SK-N-DZ (cell line): Measurements from ENCODE around the gene NKX6-1.

ENCODE experiments used
- DNase-seq: peaks from one replicate; pipeline ENCODE4 v3.0.0-alpha.2; 2015; ENCODE audit warnings: low spot score
- small RNA-seq, 2 experiments: library from RNA; depleted of rRNA; stranded (forward); fragments of <200 nt; gene quantifications; one replicate each; pipeline ENCODE3, GENCODE V24; 2014

The NKX6-1 gene

GRCh38 chr4:84479663-84480062 lies 19.4 kb downstream of the NKX6-1 start:
- DNase-seq = no peak

GRCh38 chr4:84477738-84478137 lies 21.4 kb downstream of the NKX6-1 start:
- DNase-seq = no peak

GRCh38 chr4:84474107-84474506 lies 25.0 kb downstream of the NKX6-1 start:
- DNase-seq = no peak

- no peak for DNase-seq
Measured at GRCh38 chr4:84472154-84472553, 26.9 kb downstream of the NKX6-1 start.

GRCh38 chr4:84470204-84470785 lies 28.8 kb downstream of the NKX6-1 start:
- no peak for DNase-seq

GRCh38 chr4:84467601-84468000 lies 31.5 kb downstream of the NKX6-1 start:
- no peak for DNase-seq

GRCh38 chr4:84459783-84460182 lies 39.3 kb downstream of the NKX6-1 start:
- no peak for DNase-seq

GRCh38 chr4:84456157-84456556 lies 42.9 kb downstream of the NKX6-1 start:
- DNase-seq = no peak

- no peak for DNase-seq
Measured at GRCh38 chr4:84455697-84456096, 43.4 kb downstream of the NKX6-1 start.

- no peak for DNase-seq
Measured at GRCh38 chr4:84451546-84451945, 47.5 kb downstream of the NKX6-1 start.

GRCh38 chr4:84443523-84443922 lies 55.6 kb downstream of the NKX6-1 start:
- no peak for DNase-seq

GRCh38 chr4:84442778-84443177 lies 56.3 kb downstream of the NKX6-1 start:
- DNase-seq = no peak

Small RNA genes lying within 50 kb of the gene (small RNA-seq; reads per million reads assigned to genes)
- 0 reads per million in 2 experiments for gene RPL3P13
